GM23338 (cell line): ENCODE data around the gene SCYGR8. TPM values are rescaled to one million over a fixed set of nuclear protein-coding genes. Genes with fewer than 3 reads are reported as not detected.

Experiments
- ATAC-seq: fragments of 200-7000 bp; cut with Tn5 transposase; 3 replicates; pipeline ENCODE4 v1.9.1; 2020
- DNase-seq: peaks from one replicate; pipeline ENCODE4 v3.0.0-alpha.2; 2015; ENCODE audit warnings: low spot score
- H2AFZ ChIP-seq: fragments of 200-600 bp; sonication (generic); 2 replicates; pipeline ENCODE4 v1.8.0; 2016; ENCODE audit warnings: antibody characterized with exemption, mild to moderate bottlenecking, moderate library complexity
- H3F3A ChIP-seq: fragments of 200-600 bp; sonication (generic); replicated peaks from 2 replicates; pipeline ENCODE4 v1.8.0; 2017; ENCODE audit warnings: antibody characterized with exemption, mixed run types, low read depth
- H3K27ac ChIP-seq: fragments of 200-600 bp; sonication (generic); 2 replicates; pipeline ENCODE4 v1.6.1; 2016; ENCODE audit warnings: low read depth
- H3K27me3 ChIP-seq: fragments of 200-600 bp; sonication (generic); 2 replicates; pipeline ENCODE4 v1.8.0; 2016; ENCODE audit warnings: mild to moderate bottlenecking, mixed run types, moderate library complexity; ENCODE audit not compliant: insufficient read depth
- H3K36me3 ChIP-seq: fragments of 200-600 bp; sonication (generic); 2 replicates; pipeline ENCODE4 v1.8.0; 2016; ENCODE audit warnings: mild to moderate bottlenecking; ENCODE audit not compliant: insufficient read depth
- H3K4me1 ChIP-seq: fragments of 200-600 bp; sonication (generic); 2 replicates; pipeline ENCODE4 v1.8.0; 2016; ENCODE audit warnings: mild to moderate bottlenecking, moderate library complexity; ENCODE audit not compliant: insufficient read depth
- H3K4me2 ChIP-seq: fragments of 200-600 bp; sonication (generic); 2 replicates; pipeline ENCODE4 v1.7.1; 2017; ENCODE audit warnings: mixed run types
- H3K4me3 ChIP-seq: fragments of 200-600 bp; sonication (generic); 2 replicates; pipeline ENCODE4 v1.6.1; 2016; ENCODE audit warnings: mixed run types
- H3K79me2 ChIP-seq: fragments of 200-600 bp; sonication (generic); replicated peaks from 2 replicates; pipeline ENCODE4 v1.8.0; 2017; ENCODE audit warnings: mild to moderate bottlenecking; ENCODE audit not compliant: insufficient read depth
- H3K9me2 ChIP-seq: fragments of 200-600 bp; sonication (generic); 2 replicates; pipeline ENCODE4 v1.8.0; 2017; ENCODE audit not compliant: insufficient read depth
- H4K20me1 ChIP-seq: fragments of 200-600 bp; sonication (generic); replicated peaks from 2 replicates; pipeline ENCODE4 v1.8.0; 2017; ENCODE audit warnings: mild to moderate bottlenecking; ENCODE audit not compliant: insufficient read depth
- H3K27ac Mint-ChIP-seq: 2 replicates; pipeline ENCODE4 v1.8.0; 2020; ENCODE audit warnings: inconsistent platforms, mild to moderate bottlenecking, moderate library complexity, mixed read lengths
- H3K27me3 Mint-ChIP-seq: 3 replicates; pipeline ENCODE4 v1.8.0; 2022; ENCODE audit warnings: low read depth, mild to moderate bottlenecking, moderate library complexity, mixed read lengths, inconsistent platforms; ENCODE audit not compliant: insufficient read depth, poor library complexity
- H3K36me3 Mint-ChIP-seq: 3 replicates; pipeline ENCODE4 v1.8.0; 2021; ENCODE audit warnings: low read depth, mild to moderate bottlenecking, inconsistent platforms, moderate library complexity, mixed read lengths
- H3K4me1 Mint-ChIP-seq: 3 replicates; pipeline ENCODE4 v1.8.0; 2020; ENCODE audit warnings: mild to moderate bottlenecking, inconsistent platforms, mixed read lengths
- H3K4me3 Mint-ChIP-seq: 3 replicates; pipeline ENCODE4 v1.8.0; 2021; ENCODE audit warnings: moderate library complexity, mild to moderate bottlenecking, inconsistent platforms, mixed read lengths
- H3K9me3 Mint-ChIP-seq: 3 replicates; pipeline ENCODE4 v1.8.0; 2020; ENCODE audit warnings: moderate library complexity, mild to moderate bottlenecking, inconsistent platforms, mixed read lengths
- CREB1 ChIP-seq: fragments of 250-450 bp; sonication (Bioruptor Pico); IDR thresholded peaks from 2 replicates; pipeline ENCODE4 v1.5.0; 2020; ENCODE audit warnings: low read depth, mild to moderate bottlenecking, moderate library complexity
- CTCF ChIP-seq, 2 experiments: fragments of 200-600 bp in 1 of 2; sonication (generic) in 1 of 2; conservative IDR thresholded peaks; 2 replicates each; pipeline versions ENCODE4 v1.5.1 to v1.6.1; 2016 to 2017; ENCODE audit warnings: antibody characterized with exemption in 2 of 2, low read depth in 2 of 2, mild to moderate bottlenecking in 2 of 2, moderate library complexity in 1 of 2
- ETS1 ChIP-seq: IDR thresholded peaks from 2 replicates; pipeline ENCODE4 v1.6.1; 2016; ENCODE audit warnings: antibody characterized with exemption
- EZH2 ChIP-seq: fragments of 200-600 bp; sonication (generic); IDR thresholded peaks from one replicate; pipeline ENCODE4 v1.8.0; 2017; ENCODE audit warnings: antibody characterized with exemption, mild to moderate bottlenecking, low read depth; ENCODE audit not compliant: unreplicated experiment
- JUNB ChIP-seq: IDR thresholded peaks from one replicate; pipeline ENCODE4 v1.6.1; 2016; ENCODE audit warnings: antibody characterized with exemption; ENCODE audit not compliant: unreplicated experiment
- NANOG ChIP-seq: IDR thresholded peaks from 2 replicates; pipeline ENCODE4 v1.6.1; 2016; ENCODE audit warnings: antibody characterized with exemption, borderline replicate concordance
- POLR2AphosphoS5 ChIP-seq: IDR thresholded peaks from 2 replicates; pipeline ENCODE4 v1.6.1; 2016; ENCODE audit warnings: antibody characterized with exemption, low read depth
- REST ChIP-seq: IDR thresholded peaks from one replicate; pipeline ENCODE4 v1.6.1; 2018; ENCODE audit warnings: antibody characterized with exemption; ENCODE audit not compliant: unreplicated experiment
- STAT1 ChIP-seq: IDR thresholded peaks from one replicate; pipeline ENCODE4 v1.6.1; 2016; ENCODE audit warnings: antibody characterized with exemption; ENCODE audit not compliant: unreplicated experiment
- ZNF114 ChIP-seq: fragments of 250-450 bp; sonication (Bioruptor Pico); IDR thresholded peaks from 2 replicates; pipeline ENCODE4 v1.5.0; 2020; ENCODE audit warnings: mild to moderate bottlenecking, moderate library complexity
- ZNF331 ChIP-seq: fragments of 250-450 bp; sonication (Bioruptor Pico); IDR thresholded peaks from 2 replicates; pipeline ENCODE4 v1.5.0; 2020; ENCODE audit warnings: low read depth, mild to moderate bottlenecking, moderate library complexity
- ZNF462 ChIP-seq: fragments of 250-450 bp; sonication (Bioruptor Pico); IDR thresholded peaks from 2 replicates; pipeline ENCODE4 v1.5.0; 2020; ENCODE audit warnings: mild to moderate bottlenecking, moderate library complexity
- polyA plus RNA-seq: library from polyadenylated mRNA; unstranded; fragments of >200 nt; fragmentation: Nextera tagmentation; extraction: Ambion mirVana; gene quantifications from 2 replicates; pipeline ENCODE4 v1.2.1, GENCODE V29; 2016
- total RNA-seq: library from RNA; depleted of rRNA; stranded (reverse); fragments of >200 nt; shearing (Covaris generic); gene quantifications from 2 replicates; pipeline ENCODE4 v1.2.3, GENCODE V29; 2014

SCYGR8 gene
- total and polyA plus RNA-seq, 2 experiments from 2014 or later, result not detected

GRCh38 chr2:227703280-227703732 is 42.4 kb upstream of the SCYGR8 start (continued):
- no peak for TF ChIP-seq ZNF462 (CRISPR knock-in tag)

- Mint-ChIP-seq H3K4me3 (no peak overlapping the region), H3K27me3 (peaks cover 2% of the 10 kb centered on the region), H3K9me3 (no peaks in the 10 kb centered on the region), H3K4me1 (no peaks in the 10 kb centered on the region), H3K36me3 (peaks cover 13% of the 10 kb centered on the region; the same call in 2 of the 3 replicates), H3K27ac (no peak overlapping the region)
- no peaks in the 10 kb centered on the region for H3K27me3 ChIP-seq
- no peak overlapping the region for H3K27ac ChIP-seq
- no peak overlapping the region for H3K4me2 ChIP-seq
- H3K9me2 ChIP-seq, result no peaks in the 10 kb centered on the region
- H4K20me1 ChIP-seq, result no peaks in the 10 kb centered on the region
- H2AFZ ChIP-seq, result no peak overlapping the region
- ATAC-seq (no peak), DNase-seq (no peak)
- TF ChIP-seq REST (no peak), ZNF331 (CRISPR knock-in tag) (no peak), ETS1 (no peak), JUNB (no peak), CREB1 (CRISPR knock-in tag) (no peak), POLR2AphosphoS5 (no peak), STAT1 (no peak), NANOG (no peak), CTCF (conservative IDR thresholded peaks at IDR 0.05; ENCODE audit: low read depth in 2 of 2) (no peak), ZNF114 (no peak), EZH2 (no peak)
- H3K4me3 ChIP-seq, result no peak overlapping the region
- H3K36me3 ChIP-seq, result no peaks in the 10 kb centered on the region
- H3K4me1 ChIP-seq, result peaks cover 6% of the 10 kb centered on the region; the same call in 1 of the 2 replicates
- no peaks in the 10 kb centered on the region for H3F3A ChIP-seq
- no peaks in the 10 kb centered on the region for H3K79me2 ChIP-seq
Measured at GRCh38 chr2:227703961-227704360, 41.7 kb upstream of the SCYGR8 start.
